Activated CD4-positive, CD25-positive, alpha-beta regulatory T cell treated with anti-CD3 and anti-CD28 coated beads, Interleukin-2, amount 50 U/mL, for 24 hours (primary cell): ENCODE data around the gene PEX11A.
A peak's percentile ranks its signal among the peaks of the same experiment; 100 is the strongest.
"Not testable (repeated sequence)": the region's sequence is repeated elsewhere in the genome, so short reads cannot be mapped to it uniquely, and the experiment has no call there.

Experiments used
- ATAC-seq, 2 donors: fragments of 150-1000 bp; cut with Tn5 transposase; one replicate each; pipeline ENCODE4 v1.10.0; 2021; ENCODE audit warnings: mild to moderate bottlenecking in 1 of 2, moderate library complexity in 1 of 2

The PEX11A gene

GRCh38 chr15:89690276-89691218 lies at the start of gene PEX11A, which contains the start of gene WDR93:
PEX11A (minus strand) TSS chr15:89690754; CDS start chr15:89690632, 122 bp downstream.
WDR93 (plus strand) TSS chr15:89690811; CDS start chr15:89701747, 10,936 bp downstream.
- ATAC-seq: peak; percentile 88 to 93

GRCh38 chr15:89740137-89740536 lies 49.6 kb upstream of the PEX11A start:
- peak; percentile 68 to 81 for ATAC-seq

GRCh38 chr15:89735773-89736172 lies 45.2 kb upstream of the PEX11A start:
- no peak for ATAC-seq

GRCh38 chr15:89732451-89733172 lies 42.1 kb upstream of the PEX11A start:
- no peak for ATAC-seq

- no peak for ATAC-seq
Observed at GRCh38 chr15:89731275-89731674, 40.7 kb upstream of the PEX11A start.

- ATAC-seq: no peak
Observed at GRCh38 chr15:89728254-89728653, 37.7 kb upstream of the PEX11A start.

GRCh38 chr15:89725064-89725463 lies 34.5 kb upstream of the PEX11A start:
- no peak for ATAC-seq

GRCh38 chr15:89724621-89725020 lies 34.1 kb upstream of the PEX11A start:
- no peak for ATAC-seq

GRCh38 chr15:89723031-89723430 lies 32.5 kb upstream of the PEX11A start:
- ATAC-seq: no peak

GRCh38 chr15:89714775-89715174 lies 24.2 kb upstream of the PEX11A start:
- no peak for ATAC-seq

- no peak for ATAC-seq
Observed at GRCh38 chr15:89707577-89707976, 17.0 kb upstream of the PEX11A start.

GRCh38 chr15:89704411-89704810 lies 13.9 kb upstream of the PEX11A start:
- ATAC-seq: no peak

- no peak for ATAC-seq
Observed at GRCh38 chr15:89695198-89695597, 4.6 kb upstream of the PEX11A start.

GRCh38 chr15:89693696-89694095 lies 3.1 kb upstream of the PEX11A start:
- ATAC-seq: no peak

- ATAC-seq: no peak
Observed at GRCh38 chr15:89693091-89693490, 2.5 kb upstream of the PEX11A start.

- not testable (repeated sequence) for ATAC-seq
Observed at GRCh38 chr15:89689930-89690275, 651 bp downstream of the PEX11A start.

- no peak for ATAC-seq
Observed at GRCh38 chr15:89686522-89686921, 4.0 kb downstream of the PEX11A start.

GRCh38 chr15:89685995-89686394 lies 4.6 kb downstream of the PEX11A start:
- ATAC-seq: no peak

- ATAC-seq: no peak
Observed at GRCh38 chr15:89681146-89681545, 9.4 kb downstream of the PEX11A start.

GRCh38 chr15:89680282-89680873 lies 10.2 kb downstream of the PEX11A start:
- ATAC-seq: no peak

GRCh38 chr15:89679212-89679611 lies 11.3 kb downstream of the PEX11A start, which contains the start of gene PLIN1:
PLIN1 (minus strand) TSS chr15:89679367; CDS start chr15:89677489, 1,878 bp downstream.
- ATAC-seq: no peak

- no peak for ATAC-seq
Observed at GRCh38 chr15:89677381-89677780, 13.2 kb downstream of the PEX11A start.

- no peak for ATAC-seq
Observed at GRCh38 chr15:89675606-89676005, 14.9 kb downstream of the PEX11A start.
